ENCODE measurements around the gene CRY2.

Gene CRY2

DNA sequence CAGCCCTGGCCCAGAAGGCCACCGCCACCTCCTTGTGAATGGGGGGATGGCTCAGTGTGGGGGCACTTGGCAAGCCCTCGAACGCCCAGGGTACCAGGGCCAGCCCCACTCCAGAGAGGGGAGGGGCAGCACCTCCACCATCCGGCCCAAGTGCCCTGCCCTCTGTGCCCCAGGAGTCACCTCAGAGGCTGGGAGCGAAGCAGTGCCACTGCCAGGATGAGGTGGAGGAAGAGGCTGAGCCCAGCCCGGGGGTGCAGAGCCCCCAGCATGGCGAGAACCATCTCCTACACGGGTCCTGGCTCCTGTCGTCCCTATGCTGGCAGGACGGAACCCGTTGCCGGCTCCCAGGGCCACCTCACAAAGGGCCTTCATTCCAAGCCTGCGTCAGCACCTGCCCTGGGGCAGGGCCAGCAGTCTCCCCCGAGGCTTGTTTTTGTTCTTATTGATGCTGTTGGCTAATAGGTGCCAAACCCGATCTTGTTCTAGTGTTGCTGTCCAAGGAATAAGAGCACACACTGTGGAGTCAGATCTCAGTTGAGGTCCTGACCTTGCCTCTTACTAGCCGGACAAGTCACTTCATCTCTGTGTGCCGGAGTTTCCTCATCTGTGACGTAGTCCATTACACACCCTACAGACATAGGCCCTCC lies 59.8 kb downstream of the CRY2 start, which contains the start of gene FREY1:
FREY1 (minus strand) TSS at position 307 of the 647 bp plus-strand sequence; CDS start at position 281, 26 bp downstream.
- Histone ChIP-seq H3K9me3 (replicated peaks in 1 of 11) (no peaks in the 10 kb centered on the region), H3K4me1 (peaks cover 0 to 13% (median 8%) of the 10 kb centered on the region in 10 experiments; a peak in 11 of 20 replicates), H3K4me3 (no peak within 1 kb of the TSS), H3K9ac (no peak within 1 kb of the TSS), H4K20me1 (peaks cover 0 to 82% (median 43%) of the 10 kb centered on the region in 11 experiments; a peak in 16 of 22 replicates), H3K27ac (no peak within 1 kb of the TSS), H3K4me2 (peak within 1 kb of the TSS in 3 of 11 experiments; percentile 7 to 21 (median 20); a peak in 2 of 22 replicates), H3K36me3 (peaks cover 30 to 36% (median 32%) of the 10 kb centered on the region in 11 experiments), H3K27me3 (no peaks in the 10 kb centered on the region)
- TF ChIP-seq Cebpa-rat (IDR thresholded peaks at IDR 0.05) = no peak

DNA sequence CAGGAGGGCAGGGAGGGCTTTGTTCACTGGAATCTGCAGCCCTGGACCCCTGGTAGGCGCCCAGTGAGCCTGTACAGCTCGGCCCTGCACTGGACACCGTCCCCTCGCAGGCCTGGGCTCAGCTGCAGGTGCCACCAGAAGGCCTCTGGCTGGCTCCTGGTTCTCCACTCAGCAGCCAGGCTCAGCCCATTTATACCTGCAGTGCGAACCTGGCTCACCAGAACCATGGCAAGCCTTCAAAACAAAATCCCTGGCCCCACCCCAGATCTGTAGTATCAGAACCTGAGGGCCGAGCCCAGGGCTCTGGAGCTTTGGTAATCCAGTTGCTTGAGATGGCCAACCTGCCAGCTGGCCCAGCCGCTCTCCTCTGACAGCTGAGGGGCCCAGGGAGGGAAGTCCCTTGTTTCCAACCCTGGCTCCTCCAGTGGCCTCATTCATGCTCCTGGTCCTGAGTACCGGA lies 60.7 kb downstream of the CRY2 start:
- TF ChIP-seq Cebpa-rat (IDR thresholded peaks at IDR 0.05) = no peak
- Histone ChIP-seq H4K20me1 (peaks cover 0 to 86% (median 43%) of the 10 kb centered on the region in 11 experiments; a peak in 16 of 22 replicates), H3K4me1 (peaks cover 0 to 13% (median 8%) of the 10 kb centered on the region in 10 experiments; a peak in 11 of 20 replicates), H3K9ac (no peak overlapping the region), H3K27ac (no peak overlapping the region), H3K4me3 (no peak overlapping the region), H3K4me2 (no peak overlapping the region), H3K9me3 (replicated peaks in 1 of 11) (no peaks in the 10 kb centered on the region), H3K27me3 (no peaks in the 10 kb centered on the region), H3K36me3 (peaks cover 36 to 45% (median 41%) of the 10 kb centered on the region in 11 experiments)

DNA sequence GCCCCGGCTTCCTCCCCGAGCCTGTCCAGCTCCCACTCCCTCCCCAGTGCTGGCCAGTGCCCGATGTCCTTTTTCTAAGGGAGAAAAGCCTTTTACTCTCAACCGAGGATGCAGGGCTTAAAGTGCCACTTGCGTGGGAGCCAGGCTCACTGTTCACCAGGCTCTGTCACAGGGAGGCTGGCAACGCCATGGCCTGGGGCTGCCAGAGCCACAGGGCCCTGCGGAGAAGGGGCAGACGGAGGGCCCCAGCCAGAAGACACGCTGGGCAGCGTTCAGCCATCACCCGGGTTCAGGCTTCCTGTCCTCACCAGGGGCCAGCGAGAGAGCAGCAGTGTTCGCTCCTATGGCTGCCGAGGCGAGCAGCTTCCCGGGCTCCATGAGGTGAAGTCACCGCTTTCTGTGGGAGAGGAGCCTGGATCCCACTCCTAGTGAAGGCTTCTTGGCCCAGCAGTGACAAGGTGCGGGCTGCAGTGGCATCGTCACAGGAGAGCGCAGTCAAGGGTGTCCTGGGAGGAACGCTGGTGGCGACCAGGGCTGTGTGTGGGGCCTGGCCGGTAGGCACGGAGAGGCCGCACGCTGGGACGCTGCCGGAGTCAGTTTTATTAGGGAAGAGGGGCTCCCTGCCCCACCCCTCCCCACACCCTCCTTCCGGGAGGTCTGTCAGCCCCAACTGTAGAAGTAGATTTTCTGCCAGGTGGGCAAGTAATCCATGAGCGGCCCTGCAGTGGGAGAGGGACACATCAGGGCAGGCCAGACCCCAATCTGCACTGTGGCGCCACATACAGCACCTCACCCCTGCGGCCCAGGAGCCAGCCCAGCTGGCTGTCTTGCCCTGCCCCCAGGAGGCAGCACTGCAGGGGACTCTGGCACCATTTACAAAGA lies 62.6 kb downstream of the CRY2 start:
- peaks cover 0 to 11% (median 3%) of the 10 kb centered on the region in 10 experiments; a peak in 7 of 20 replicates for H3K4me1 ChIP-seq
- H3K4me3 ChIP-seq = no peak overlapping the region
- H4K20me1 ChIP-seq = peaks cover 0 to 88% (median 53%) of the 10 kb centered on the region in 11 experiments; a peak in 17 of 22 replicates
- H3K27me3 ChIP-seq = no peaks in the 10 kb centered on the region
- H3K27ac ChIP-seq = no peak overlapping the region
- no peak for TF ChIP-seq Cebpa-rat (IDR thresholded peaks at IDR 0.05)
- H3K36me3 ChIP-seq = peaks cover 55 to 64% (median 59%) of the 10 kb centered on the region in 11 experiments
- no peak overlapping the region for H3K4me2 ChIP-seq
- H3K9ac ChIP-seq = no peak overlapping the region
- no peaks in the 10 kb centered on the region for H3K9me3 ChIP-seq (replicated peaks in 1 of 11)

DNA sequence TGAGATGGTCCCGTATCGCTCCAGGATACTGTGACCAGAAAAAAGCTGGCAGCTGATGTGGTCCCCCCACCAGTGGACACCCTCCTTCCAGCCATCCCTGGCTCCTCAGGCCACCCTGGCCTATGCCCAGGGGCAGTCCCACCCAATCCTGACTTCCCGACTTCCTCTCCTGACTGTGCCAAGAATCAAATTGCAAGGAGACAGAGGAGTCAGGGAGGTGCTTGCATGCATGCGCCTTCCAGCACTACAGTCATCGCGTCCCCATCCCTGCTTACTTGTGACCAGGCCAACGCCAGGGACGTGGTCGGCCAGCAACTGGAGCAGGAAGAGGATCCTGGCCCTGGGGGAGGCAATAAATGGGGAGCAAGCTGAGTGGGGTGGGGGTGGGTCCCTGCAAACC lies 63.3 kb downstream of the CRY2 start:
- TF ChIP-seq Cebpa-rat (IDR thresholded peaks at IDR 0.05) = no peak
- Histone ChIP-seq H3K4me1 (peaks cover 0 to 14% (median 4%) of the 10 kb centered on the region in 10 experiments; a peak in 7 of 20 replicates), H3K4me3 (no peak overlapping the region), H4K20me1 (peaks cover 0 to 90% (median 60%) of the 10 kb centered on the region in 11 experiments; a peak in 18 of 22 replicates), H3K27me3 (no peaks in the 10 kb centered on the region), H3K36me3 (peaks cover 63 to 72% (median 67%) of the 10 kb centered on the region in 11 experiments), H3K9ac (no peak overlapping the region), H3K27ac (no peak overlapping the region), H3K9me3 (replicated peaks in 1 of 11) (no peaks in the 10 kb centered on the region), H3K4me2 (no peak overlapping the region)

DNA sequence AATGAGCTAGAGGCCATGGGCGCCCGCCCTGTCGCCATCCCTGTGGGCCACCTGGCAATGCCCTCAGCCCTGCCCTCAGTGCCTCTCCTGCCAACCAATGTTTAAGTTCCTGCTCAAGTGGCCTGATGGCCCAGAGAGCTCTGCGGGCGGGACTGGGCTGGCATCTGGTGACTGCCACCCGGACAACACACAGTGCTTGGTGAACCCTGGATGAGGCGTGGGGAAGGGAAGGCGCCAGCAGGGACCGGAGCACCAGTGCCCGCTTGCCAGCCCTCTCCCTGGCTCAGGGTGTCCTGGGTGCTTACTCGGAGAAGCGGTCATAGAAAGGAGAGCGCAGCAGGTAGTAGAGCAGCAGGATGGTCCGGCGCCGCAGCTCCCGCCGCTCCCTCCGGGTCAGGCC lies 66.2 kb downstream of the CRY2 start:
- Histone ChIP-seq H3K4me3 (no peak overlapping the region), H3K27ac (no peak overlapping the region), H3K9me3 (replicated peaks in 1 of 11) (no peaks in the 10 kb centered on the region), H3K4me2 (no peak overlapping the region), H3K9ac (no peak overlapping the region; a peak in 1 of 22 replicates), H3K36me3 (peaks cover 70 to 80% (median 75%) of the 10 kb centered on the region in 11 experiments), H3K27me3 (no peaks in the 10 kb centered on the region), H4K20me1 (peaks cover 0 to 77% (median 53%) of the 10 kb centered on the region in 11 experiments; a peak in 18 of 22 replicates), H3K4me1 (peaks cover 11 to 19% (median 14%) of the 10 kb centered on the region in 10 experiments)
- no peak for TF ChIP-seq Cebpa-rat (IDR thresholded peaks at IDR 0.05)

DNA sequence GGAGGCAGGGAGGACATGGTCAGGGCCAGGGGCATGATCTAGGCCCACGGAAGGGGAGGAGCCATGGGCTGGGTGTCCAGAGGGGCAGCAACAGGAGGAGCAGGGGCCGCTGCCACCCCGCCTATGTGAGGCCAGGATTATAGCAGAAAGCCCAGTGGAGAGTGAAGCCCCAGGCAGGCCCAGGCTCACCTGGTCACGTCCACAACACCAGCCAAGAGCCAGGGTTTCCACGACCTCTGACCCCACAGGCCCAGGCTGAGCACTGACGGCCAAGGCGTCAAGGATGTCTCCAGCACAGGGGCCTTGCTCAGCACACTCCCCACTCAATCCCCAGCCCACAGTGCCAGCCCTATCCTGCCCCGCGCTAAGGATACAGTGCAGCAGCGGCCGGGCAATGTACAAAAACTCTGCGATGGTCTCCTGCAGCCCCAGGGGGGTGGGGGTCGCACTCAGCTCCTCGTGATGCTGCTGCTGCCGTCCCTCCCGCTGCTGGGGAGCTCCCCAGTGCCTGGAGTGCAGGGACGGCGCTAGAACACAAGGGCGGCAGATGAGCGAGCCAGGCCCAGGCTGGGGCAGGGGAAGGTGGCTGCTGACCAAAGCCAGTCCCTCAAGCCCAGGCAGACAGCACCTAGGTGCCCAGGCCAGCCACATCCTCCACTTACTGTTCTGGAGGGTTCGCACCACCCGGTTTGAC lies 66.8 kb downstream of the CRY2 start:
- no peaks in the 10 kb centered on the region for H3K27me3 ChIP-seq
- H3K27ac ChIP-seq = no peak overlapping the region
- no peak overlapping the region; a peak in 1 of 22 replicates for H3K9ac ChIP-seq
- H3K4me2 ChIP-seq = no peak overlapping the region
- TF ChIP-seq Cebpa-rat (IDR thresholded peaks at IDR 0.05) = no peak
- peaks cover 0 to 72% (median 47%) of the 10 kb centered on the region in 11 experiments; a peak in 18 of 22 replicates for H4K20me1 ChIP-seq
- no peaks in the 10 kb centered on the region for H3K9me3 ChIP-seq (replicated peaks in 1 of 11)
- peaks cover 68 to 74% (median 73%) of the 10 kb centered on the region in 11 experiments for H3K36me3 ChIP-seq
- peaks cover 13 to 23% (median 19%) of the 10 kb centered on the region in 10 experiments for H3K4me1 ChIP-seq
- H3K4me3 ChIP-seq = no peak overlapping the region

DNA sequence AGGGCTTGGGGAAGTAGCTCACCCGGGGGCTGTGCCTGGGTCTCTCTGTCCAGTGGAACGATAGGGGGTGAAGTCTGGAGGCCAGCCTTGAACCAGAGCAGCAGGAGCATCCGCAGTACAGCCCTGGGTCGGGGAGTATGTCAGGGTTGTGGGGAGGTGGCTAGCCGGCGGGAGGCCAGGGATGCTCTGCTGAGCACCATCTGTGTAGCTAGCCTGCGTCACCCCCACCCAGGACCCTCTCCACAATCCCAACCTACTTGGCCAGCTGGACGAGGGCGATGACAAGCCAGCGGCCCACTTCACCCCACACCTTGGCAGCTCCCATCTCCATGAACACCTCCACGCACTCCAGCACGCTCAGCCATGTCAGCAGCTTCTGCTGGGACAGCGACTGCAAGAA lies 68.2 kb downstream of the CRY2 start:
- no peak for TF ChIP-seq Cebpa-rat (IDR thresholded peaks at IDR 0.05)
- Histone ChIP-seq H3K4me1 (peaks cover 13 to 36% (median 32%) of the 10 kb centered on the region in 10 experiments), H3K27me3 (peaks cover 0 to 7% (median 5%) of the 10 kb centered on the region in 11 experiments; a peak in 12 of 22 replicates), H3K27ac (no peak overlapping the region), H3K9ac (peak overlapping the region in 2 of 11 experiments; percentile 88 to 95; a peak in 2 of 22 replicates), H3K9me3 (replicated peaks in 1 of 11) (no peaks in the 10 kb centered on the region), H3K36me3 (peaks cover 54 to 61% (median 59%) of the 10 kb centered on the region in 11 experiments), H3K4me3 (no peak overlapping the region), H4K20me1 (peaks cover 0 to 63% (median 38%) of the 10 kb centered on the region in 11 experiments; a peak in 17 of 22 replicates), H3K4me2 (peak overlapping the region in 1 of 11 experiments; percentile 93; a peak in 2 of 22 replicates)

DNA sequence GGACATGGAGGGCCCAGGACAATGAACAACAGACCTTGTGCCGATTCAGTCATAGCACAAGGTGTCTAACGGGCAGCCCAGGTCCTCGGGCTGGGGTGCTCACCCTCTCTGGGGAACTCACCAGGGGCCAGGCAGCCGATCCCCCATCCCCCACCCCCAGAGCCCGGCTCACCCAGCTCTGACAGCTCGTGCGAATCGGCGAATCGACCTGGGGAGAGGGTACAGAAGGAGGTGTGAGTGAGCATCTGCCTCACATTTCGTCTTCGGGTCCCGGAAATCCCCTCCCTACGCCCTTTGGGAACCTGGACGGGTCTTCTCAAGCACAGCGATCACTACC lies 70.0 kb downstream of the CRY2 start:
- Histone ChIP-seq H3K36me3 (peaks cover 38 to 43% (median 41%) of the 10 kb centered on the region in 11 experiments), H3K9ac (peak overlapping the region; percentile 86 to 96 (median 94)), H3K9me3 (replicated peaks in 1 of 11) (no peaks in the 10 kb centered on the region), H3K4me1 (peaks cover 21 to 54% (median 47%) of the 10 kb centered on the region in 10 experiments), H3K4me2 (peak overlapping the region; percentile 69 to 99 (median 95)), H3K4me3 (peak overlapping the region; percentile 81 to 98 (median 92)), H3K27me3 (peaks cover 16 to 25% (median 23%) of the 10 kb centered on the region in 11 experiments), H4K20me1 (peaks cover 0 to 54% (median 28%) of the 10 kb centered on the region in 11 experiments; a peak in 16 of 22 replicates), H3K27ac (peak overlapping the region; percentile 88 to 95 (median 93))
- no peak for TF ChIP-seq Cebpa-rat (IDR thresholded peaks at IDR 0.05)
